DMS 273 (cell line): ENCODE results near the gene SH3PXD2A.
"Not testable (repeated sequence)": the region's sequence is repeated elsewhere in the genome, so short reads cannot be mapped to it uniquely, and the experiment has no call there.

Experiments used
- DNase-seq: peaks from one replicate; lab custom pipeline; 2025; ENCODE audit not compliant: unreplicated experiment; lab: John Stamatoyannopoulos, UW

The SH3PXD2A gene

DNA sequence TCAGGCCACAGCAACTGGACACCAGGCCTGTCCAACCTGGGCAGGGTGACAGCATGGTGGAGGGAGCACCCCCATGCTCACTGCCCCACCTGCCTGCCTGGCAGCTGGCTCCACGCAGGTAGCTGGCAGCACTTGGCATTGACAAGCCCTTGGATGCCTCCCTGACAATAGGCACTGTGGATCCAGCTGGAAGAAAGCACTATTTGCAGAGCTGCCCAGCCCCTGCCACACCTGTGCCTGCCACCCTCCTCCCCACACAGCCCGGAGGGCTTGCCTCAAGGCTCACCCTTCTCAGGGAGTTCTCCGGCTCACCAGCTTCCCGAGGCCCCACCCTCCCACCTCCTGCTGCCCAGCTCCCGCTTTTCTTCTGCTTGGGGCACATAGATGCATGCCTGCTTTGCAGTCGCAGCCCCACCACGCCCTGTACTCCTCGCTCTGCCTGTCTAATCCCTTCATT, 201.8 kb downstream of the SH3PXD2A start:
- DNase-seq: no peak

DNA sequence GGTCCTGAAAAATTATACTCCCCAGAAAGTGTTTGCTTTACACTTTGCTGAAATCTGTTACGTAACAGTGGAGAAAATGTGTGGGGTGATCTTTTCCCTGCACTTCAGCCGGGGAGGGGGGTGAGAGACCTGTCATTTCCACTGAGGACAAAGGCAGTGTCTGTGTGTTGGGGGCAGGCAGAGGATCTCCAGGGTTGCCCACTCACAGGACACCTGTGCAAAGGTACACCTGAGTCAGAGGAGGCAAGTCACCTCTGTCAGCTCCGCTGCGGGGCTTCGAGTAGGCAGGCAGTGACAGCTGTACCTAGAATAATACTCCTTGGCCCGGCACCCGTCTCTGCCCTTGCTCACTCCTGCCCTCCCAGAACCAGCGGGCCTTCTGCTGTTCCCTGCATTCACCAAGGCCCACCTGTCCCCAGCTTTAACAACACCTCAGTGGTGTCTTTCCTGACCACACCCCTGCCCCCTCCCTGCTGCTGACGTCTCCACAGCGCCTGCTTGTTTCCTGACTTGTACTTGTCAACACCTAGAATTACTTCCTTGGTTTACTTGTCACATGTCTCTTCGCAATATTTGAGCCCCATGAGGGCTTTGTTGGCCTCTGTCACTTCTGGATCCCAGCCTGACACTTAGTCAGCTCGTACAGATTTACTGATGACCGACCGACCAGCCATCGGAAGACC, 202.6 kb downstream of the SH3PXD2A start:
- DNase-seq: no peak

DNA sequence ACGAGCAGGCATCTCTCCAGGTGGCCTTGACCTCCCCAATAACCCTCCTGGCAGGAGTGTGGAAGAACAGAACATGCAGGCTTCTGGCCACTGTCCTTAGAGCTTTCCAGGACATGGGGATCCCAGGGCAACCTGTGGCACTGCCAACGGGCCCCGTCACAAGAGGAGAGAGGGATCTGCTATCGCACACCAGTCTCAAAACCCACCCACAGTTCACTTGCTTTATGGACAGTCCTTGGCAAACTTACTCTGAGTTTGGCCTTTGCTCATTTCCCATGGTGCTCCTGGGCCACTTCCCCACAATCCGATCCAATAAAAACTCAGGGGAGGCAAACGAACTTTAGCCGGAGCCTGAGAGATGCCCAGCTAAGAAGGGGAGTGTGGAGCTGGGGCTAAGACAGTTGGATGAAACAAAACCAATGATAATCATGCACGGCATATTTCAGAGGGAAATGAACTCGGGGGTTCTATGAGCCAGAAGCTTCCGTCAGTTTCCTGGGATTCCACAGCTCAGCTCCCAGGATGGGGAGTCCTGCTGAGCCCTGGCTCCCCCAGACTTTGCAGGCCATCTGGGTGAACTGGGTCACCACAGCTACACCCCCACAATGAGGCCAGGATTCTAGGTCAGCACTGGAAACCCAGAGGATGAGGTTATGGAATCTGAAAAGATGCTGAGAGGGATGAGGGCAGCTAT, 203.4 kb downstream of the SH3PXD2A start:
- no peak for DNase-seq

DNA sequence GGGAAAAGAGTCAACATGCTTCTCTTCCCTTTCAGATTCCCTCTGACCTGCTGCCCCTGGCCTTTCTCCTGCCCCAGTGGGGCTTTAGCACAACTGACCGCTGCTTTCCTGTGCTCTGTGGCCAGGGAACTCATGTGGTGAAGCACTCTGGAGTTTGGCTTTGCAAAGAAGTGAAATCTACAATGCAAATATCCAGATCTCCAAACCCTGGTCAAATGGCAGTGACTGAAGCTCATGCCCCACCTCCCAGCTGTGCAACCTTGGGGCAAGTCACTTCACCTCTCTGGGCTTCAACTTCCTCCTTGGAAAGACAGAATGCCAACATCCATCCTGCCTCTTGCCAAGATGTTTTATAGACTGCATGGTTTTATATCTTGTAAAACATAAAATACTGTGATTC, 204.0 kb downstream of the SH3PXD2A start:
- no peak for DNase-seq

DNA sequence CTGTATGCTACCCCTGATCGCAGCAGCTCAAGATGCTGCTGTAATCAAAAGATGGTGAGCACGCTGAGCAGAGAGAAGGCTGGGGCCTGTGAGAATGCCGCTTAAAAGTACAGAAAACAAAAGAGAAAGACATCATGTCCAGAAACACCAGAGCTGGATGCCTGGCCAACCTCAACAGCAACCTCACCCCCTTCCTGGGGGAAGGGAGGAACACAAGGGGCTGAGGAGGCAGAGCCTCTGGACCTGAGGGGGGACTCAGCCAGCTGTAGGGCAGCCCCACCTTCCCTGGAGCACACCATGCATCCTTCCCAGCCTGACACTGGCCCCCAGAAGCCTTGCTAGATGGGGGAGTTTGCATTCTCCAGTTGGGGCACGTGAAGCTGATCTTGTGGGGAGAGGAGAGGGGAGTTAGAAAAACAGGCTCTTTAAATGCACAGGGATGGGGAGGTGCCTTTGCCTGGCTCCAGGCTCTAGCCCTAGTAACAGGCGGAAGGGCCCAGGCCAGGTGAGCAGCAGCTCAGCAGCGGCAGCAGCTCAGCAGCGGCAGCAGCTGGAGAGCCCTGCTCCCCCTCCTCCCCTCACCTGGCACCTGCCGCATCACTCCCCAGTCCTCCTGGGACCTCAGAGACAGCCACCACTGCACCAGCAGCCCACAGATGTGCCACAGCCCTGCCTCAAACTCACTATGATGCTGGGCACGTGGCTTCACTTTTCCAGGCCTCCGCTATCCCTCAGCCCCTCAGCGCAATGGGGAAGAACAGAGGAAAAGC, 205.5 kb downstream of the SH3PXD2A start:
- no peak for DNase-seq

DNA sequence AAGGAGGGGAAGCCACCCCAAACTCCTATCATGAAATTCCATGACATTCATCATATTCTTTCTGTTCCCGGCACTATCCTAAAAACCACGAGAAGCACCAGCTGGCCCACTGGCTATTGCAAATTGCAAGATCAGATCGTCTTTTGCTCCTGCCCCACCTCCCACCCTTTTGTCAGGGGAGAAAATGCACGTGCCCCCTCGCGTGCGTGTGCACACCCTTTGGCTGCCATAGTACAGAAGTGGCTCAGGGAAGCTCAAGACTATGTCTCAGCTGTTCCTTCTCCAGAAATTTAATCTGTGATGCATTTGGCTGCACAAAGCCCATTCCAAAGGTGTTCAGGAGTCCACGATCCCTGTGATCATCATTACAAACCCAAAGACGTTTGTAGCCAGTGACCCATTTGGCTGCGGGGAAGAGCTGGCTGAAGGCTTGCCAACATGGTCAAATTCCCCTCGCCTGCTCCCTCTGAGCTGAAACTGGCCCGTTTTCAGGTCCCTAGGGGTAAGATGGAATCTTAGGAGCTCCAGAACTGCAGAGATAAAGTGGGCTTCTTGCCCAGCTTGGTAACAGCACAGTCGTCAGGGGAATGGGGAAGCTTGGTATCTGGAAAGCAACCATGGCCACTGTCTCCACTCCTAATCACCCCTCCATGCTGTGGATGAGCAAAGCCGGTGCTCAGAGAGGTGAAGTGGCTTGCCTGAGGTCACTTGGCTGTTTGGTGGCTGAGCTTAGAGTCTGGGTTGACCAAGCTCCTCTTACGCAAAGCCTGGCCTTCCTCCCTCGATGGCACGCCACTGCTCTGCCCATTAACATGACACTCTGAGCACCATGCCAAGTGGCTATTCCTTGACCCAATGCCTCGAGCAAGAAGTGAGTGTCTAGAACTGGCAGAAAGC, 206.5 kb downstream of the SH3PXD2A start:
- DNase-seq: no peak

DNA sequence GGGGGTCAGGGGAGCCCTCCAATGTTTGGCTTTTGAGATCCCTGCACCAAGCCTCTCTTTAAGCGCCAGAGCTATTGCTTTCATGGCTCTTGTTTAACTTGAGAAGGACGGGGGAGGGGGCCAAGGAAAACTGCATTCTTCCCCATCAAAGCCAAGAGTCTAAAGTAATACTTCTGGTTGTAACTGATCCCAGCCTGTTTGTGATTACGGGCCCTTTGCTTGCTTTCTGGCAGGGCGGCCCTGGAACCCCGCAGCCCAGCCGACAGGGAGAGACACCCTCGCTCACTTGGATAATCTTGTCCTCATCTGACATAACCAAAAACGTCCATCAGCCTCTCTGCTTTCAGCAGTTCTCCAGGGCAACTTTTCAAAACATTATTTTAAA, 207.1 kb downstream of the SH3PXD2A start:
- DNase-seq: no peak

DNA sequence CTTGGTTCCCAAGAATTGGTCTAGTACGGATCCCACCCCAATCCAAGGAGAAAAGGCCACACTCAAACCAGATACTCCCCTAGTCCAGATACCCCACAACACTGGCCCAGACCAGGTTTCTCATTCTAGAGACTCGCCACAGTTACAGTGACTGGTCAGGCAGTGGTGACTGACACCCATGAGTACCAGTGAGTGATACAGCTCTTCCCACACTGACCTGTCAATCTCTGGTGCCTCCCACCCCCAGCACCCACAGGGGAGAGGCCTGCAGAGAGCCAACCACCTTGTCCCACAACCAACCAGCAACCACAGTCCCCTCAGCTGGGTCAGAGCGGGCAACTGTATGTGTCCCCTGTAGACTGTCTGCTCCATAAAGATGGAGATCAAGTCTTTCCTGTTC, 209.1 kb downstream of the SH3PXD2A start:
- no peak for DNase-seq

DNA sequence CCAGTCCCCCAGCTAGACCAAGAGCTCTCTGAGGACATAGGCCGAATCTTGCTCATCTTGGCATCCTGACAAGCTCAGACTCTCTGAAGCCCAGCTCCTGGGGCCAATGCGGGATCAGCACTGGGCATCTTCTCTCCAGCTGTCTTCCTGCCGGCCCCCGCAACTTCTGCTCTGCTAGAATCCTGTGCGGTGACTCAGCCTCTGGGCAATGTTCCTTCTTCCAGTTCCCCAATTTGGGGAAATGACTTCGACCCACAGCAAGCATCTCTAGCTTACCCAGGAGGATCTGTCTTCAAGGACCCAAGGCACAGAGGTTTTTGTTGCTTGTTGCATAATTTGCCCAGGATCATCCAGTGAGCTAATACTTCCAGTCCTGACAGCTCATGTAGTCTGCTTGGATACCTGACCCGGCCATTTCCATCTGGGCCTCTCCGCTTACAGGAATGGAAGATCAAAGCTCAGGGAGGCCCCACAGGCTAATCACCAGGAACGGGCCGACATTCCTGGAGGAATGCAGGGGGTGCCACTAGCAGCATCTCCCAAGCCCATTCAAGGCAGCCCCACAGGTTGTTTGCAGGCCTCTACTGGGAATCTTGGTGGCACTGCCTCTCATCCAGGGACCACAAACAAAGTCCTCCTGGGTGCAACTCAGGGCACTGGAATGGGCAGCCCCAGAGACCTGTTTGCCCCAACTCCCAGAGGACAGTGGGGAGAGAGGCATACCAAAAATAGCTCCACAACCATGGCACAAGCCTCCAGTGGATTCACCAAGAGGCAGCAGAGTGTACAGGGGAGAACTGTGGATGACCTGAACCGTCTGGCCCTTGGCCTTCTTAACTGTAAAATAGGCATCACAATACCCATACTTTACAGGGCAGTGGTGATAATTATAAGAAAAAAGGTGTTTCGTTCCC, 210.0 kb downstream of the SH3PXD2A start:
- peak; percentile 33 for DNase-seq

DNA sequence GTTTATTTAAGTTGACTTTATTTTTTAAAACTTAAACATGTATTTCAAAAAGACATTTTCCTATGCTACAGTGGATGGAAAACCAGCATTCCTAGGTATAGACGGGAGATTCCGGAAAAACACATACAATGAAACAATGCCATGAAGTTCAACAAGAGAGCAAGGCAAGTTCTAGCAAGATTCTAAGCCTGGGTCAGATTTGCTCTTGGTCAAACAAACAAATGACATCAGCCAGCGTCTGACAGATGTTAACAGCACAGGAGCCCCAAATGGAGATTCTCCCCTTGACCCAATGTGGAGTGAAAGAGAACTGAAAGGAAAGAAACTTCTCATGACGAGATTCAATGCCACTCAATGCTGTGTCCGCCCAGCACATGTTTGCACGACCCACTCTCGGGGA, 212.0 kb downstream of the SH3PXD2A start:
- no peak for DNase-seq

DNA sequence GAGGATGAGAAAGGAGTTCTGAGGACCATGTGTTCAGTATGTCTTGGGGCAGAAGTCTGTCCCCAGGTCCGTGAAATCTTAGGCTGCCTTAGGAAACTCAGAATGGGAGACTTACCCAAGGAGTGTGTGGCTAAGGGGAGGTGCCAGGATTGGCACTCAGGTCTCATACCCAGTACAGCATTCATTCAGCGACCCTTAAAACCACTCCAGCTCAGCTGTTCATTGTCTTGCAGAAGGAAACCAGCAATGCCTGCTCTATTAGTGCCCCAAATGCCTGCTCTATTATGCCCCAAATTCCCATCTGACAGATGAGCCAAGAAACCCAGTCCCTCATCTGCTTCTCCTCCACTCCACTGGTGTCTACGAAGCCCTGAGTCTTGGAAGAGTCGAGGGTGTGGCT, 214.1 kb downstream of the SH3PXD2A start:
- peak; percentile 38 for DNase-seq

DNA sequence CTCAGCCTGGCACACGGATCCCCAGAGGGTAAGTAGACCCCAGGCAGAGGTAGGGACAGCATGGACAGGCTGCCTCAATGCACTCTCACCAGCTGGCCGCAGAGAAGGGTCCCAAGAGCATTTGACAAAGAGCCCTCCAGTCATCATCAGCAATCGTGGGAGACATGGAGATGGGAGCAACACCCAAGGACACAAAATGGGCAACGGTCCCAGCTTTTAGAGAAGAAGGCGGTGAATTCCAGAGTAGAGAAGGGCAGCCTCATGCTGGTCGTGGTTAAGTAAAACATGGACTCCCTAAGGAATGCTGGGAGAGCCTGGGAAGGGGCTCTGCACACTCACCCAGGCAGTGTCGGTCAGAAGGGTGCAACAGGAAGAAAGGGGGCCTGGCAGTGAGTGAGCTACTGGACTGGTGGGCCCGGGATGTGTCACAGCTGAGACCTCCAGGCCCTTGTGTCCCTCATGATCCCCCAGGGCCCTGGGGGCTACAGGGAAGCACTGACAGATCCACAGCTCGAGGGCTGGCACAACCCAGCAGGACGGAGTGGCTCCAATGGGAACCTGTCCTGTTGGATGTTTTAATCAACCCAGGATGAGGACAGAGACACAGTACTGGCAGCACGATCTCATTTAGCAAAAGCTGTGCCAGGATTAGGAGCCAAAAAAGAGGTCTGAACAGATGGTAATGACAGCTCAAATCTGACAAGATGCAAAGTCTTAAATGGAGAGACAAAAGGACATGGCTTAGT, 214.8 kb downstream of the SH3PXD2A start:
- DNase-seq: peak; percentile 61

DNA sequence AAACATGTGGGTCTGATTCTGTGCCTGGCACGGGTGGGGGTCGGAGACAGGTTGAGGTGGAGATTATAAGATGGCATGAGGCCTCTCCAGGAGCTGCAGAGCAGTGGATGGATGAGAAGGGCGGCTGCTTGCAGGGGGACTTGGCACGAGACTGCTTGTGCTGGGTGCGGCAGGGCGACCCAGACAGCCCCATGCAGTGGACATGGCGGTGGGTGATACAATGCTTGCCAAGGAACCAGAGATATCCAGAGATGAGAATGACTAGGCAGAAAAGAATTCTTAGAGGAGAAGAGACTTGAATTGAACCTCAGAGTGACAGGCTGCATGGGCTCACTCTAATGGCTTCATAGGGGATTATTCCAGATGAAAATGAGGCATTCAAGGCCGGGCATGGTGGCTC, 216.4 kb downstream of the SH3PXD2A start:
- DNase-seq: no peak

DNA sequence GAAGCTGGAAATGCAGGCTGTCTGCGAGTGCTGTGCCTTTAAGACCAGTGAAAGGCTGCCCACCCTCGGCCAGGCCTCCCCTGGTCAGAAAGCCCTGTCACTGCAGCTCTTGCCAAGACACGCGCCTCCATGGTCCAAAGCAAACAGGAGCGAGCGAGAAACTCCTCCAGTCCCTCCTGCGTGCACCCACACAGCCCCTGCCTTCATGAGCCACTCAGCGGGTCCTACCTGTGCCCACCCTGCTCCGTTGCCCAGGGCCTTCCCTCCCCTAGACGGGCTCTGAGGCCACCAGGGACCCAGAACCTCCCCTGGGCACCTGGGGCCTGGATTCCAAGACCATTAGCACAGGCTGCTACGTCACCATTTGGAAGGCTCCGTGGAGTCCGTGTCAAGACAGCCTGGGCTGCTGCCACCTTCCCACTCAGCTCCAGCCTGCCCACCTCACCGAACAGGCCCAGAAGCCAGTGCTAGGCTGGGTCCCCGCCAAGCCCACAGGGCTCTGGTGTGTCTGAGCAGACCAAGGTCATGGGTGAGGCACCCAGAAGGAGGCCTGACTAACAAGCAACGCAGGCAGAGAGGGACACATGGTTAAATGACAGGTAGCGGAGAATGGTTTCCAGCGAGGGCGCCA, 217.3 kb downstream of the SH3PXD2A start:
- DNase-seq: no peak

DNA sequence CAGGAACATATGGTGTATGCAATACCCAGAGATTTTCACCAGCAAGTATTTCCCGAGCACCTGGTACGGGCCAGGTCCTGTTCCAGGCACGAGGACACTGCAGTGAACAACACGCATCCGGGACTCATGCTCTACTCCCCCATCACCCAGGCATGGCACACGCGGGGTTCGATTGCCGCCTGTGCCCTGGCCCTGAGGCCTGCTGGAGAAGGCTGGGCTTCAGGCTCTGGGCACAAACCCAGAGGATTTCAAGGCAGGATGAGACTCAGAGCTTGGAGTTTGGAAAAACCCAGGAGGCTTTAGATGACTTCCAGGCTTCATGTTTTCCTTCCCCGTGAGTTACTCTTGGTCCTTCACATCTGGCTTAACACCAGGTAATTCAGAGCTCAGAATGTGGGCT, 218.4 kb downstream of the SH3PXD2A start:
- DNase-seq: no peak

DNA sequence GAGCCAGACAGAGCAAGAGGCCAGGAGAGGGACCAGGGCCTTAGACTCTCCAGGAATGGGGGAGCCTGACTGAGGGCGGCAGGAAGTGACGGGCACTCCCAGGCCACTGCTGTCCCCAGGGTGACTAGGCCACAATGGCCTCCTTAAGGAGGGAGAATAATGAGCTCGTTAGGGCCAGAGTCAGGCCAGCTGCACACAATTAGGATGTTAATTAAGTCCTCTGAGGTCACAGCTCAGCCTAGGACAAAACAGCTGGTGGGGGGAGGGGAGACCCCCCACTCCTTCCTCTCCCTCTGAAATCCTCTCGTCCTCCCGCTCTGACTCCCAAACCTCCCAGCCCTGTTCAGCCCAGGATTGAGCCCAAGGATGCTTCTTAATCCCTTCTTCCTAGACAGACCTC, 218.9 kb downstream of the SH3PXD2A start:
- peak; percentile 31 for DNase-seq

DNA sequence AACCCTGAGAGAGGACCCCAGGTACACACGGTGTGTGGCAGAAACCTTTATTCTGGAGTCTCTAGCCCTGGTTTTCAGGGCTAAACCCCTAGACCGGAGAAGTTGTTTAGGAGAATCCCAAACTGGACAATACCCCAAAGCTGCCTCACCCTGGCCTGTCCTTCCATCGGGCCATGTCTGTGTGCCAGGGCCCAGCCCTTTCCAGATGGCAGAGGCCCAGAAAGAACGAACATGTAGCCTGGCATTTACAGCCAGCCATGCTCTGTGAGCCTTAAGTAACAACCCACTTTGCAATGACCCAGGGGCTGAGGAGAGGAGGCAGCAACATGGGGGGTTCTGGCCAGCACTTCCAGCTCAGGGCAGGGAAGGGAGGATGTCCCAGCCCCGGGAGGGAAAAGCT, 219.8 kb downstream of the SH3PXD2A start:
- no peak for DNase-seq

DNA sequence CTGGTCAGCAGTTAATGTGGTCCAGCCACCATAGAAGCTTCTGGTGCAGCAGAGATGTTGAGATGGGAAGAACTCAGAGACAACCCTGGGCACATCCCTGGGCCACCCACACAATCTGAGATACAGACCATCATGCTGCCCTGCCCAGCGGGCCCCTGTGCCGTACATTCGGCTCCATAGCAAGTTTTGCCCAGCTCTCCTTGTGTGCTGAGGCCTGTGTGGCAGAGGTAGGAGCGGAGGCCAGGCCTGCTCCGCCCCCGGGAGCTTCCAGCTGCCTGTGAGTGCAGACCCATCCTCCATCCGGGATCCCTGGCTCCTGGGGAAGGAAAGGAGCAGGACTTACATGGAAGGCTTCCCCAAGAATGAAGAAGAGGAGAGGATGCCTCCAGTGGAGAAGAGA, 221.5 kb downstream of the SH3PXD2A start:
- DNase-seq: no peak

DNA sequence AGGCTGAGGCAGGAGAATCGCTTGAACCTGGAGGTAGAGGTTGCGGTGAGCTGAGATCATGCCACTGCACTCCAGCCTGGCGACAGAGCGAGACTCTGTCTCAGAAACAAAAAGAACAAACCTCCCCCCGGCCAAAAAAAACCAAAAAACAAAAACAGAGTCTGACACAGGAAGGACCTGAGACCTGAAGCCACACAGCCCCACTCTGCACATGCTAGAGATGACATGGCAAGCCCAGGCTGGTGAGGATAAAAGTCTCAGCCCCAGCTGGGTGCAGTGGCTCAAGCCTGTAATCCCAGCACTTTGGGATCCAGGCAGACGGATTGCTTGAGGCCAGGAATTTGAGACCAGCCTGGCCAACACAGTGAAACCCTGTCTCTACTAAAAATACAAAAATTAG, 222.5 kb downstream of the SH3PXD2A start:
- DNase-seq: not testable (repeated sequence)
